CD4-positive, alpha-beta T cell treated with Interferon gamma for 1 hour (primary cell): ENCODE results near the gene ZNF8.
"Not testable (repeated sequence)": the region's sequence is repeated elsewhere in the genome, so short reads cannot be mapped to it uniquely, and the experiment has no call there.

Experiments
- DNase-seq: peaks from one replicate; pipeline ENCODE4 v3.0.0-alpha.2; 2020

Gene ZNF8

GRCh38 chr19:58300620-58301019 is 21.9 kb downstream of the ZNF8 start:
- DNase-seq = no peak

- no peak for DNase-seq
Observed at GRCh38 chr19:58304255-58304654, 25.5 kb downstream of the ZNF8 start.

DNA sequence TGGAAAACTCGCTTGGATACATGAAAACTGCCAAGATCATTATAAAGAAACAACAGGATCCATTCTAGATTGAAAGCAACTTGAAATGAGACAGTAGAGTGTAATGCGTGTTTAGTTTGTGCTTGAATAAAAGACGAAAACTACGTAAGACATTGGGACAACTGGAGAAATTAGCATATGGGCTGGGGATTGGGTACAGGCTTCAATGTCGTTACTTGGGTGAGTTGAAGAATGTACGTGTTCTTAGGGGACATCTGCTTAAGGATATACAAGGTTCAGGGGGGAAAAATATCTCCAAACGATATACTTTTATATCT is 26.0 kb downstream of the ZNF8 start:
- no peak for DNase-seq

- DNase-seq = peak; percentile 97
Observed at GRCh38 chr19:58305065-58305931, 26.5 kb downstream of the ZNF8 start, which contains the start of gene ERVK3-1. Gene ERVK3-1 (plus strand): TSS chr19:58305377. CDS start chr19:58312169, 6,792 bp downstream.

DNA sequence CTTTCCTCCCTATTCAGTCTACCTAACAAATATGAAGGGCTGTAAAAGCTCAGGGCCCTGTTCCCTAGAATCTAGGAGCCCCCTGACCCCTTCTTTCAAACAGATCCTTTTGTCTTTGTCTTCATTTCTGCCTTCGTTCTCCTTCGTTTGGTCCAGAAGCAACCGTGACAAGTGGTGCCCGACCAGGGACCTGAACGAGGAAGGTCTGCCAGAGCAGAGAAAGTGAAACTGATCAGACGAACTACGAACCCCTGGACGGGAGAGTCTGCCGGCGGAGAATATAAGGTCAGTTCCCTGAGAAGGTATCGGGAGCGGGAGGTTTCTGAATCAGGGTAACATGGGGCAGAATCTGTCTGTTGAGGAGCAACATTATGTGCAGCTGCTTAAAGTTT is 27.2 kb downstream of the ZNF8 start:
- no peak for DNase-seq

DNA sequence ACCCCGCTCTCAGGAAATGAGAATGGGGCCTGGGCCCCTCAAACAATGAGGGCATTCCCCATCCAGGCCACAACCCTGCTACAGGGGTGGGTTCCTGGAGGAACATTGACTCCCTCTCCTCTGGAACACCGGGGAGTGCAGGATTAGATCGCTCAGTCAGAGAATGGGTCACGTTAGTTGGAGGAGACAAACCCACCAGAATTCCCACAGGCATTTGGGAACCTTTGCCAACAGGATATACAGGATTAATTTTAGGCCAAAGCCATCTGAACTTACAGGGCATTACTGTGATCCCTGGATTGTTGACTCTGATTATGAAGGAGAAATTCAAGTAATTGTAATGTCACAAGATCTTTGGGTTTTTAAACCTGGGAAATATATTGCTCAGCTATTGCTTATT is 29.0 kb downstream of the ZNF8 start:
- no peak for DNase-seq

DNA sequence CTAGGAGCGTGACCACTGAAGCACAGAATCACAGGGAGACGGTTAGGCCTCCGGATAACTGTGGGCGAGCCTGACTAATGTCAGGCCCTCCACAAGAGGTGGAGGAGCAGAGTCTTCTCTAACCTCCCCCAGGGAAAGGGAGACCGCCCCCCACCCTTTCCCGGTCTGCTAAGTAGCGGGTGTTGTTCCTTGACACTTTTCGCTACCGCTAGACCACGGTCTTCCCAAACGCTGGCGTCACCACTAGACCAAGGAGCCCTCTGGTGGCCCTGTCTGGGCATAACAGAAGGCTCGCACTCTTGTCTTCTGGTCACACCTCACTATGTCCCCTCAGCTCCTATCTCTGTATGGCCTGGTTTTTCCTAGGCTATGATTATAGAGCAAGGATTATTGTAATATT is 31.9 kb downstream of the ZNF8 start:
- DNase-seq = not testable (repeated sequence)

DNA sequence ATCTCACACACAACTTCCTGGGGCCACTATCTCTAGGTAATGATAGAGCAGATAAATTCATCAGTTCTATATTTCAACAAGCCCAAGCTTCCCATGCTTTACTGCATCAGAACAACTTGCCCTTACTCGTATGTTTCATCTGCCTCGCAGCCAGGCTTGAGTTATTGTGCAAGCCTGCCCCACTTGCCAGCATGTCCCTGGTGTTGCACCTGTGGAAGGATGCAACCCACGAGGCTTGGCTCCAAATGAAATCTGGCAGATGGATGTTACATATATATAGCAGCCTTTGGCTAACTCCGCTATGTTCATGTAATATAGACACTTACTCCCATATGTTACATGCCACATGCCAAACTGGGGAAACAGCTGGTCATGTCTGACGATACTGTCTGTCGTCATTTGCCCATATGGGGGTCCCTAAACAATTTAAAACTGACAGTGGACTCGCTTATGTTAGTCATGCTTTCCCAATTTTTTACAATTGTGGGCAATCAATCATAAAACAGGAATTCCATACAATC is 32.6 kb downstream of the ZNF8 start:
- no peak for DNase-seq

GRCh38 chr19:58315580-58315979 is 36.8 kb downstream of the ZNF8 start:
- no peak for DNase-seq

- DNase-seq = no peak
Observed at GRCh38 chr19:58317476-58318072, 38.8 kb downstream of the ZNF8 start.

DNA sequence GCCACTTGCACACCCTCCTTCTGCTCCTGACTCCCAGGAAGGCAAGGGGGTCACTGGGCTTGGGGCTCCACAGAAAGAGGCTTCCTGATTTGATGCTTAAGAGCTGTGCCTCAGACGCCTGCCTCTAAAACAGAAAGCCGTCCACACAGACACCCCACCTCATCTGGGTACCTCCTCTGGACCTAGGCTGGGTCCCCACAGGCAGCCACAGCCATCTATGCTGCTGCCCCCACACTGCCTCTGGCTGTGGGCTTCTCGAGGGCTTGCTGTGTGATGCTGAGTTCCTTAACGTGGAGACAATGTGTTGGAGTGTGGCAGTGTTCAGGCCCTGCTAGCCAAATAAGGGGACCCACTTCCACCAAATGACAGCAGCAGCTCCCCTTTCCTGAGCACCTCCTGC is 39.5 kb downstream of the ZNF8 start:
- no peak for DNase-seq

DNA sequence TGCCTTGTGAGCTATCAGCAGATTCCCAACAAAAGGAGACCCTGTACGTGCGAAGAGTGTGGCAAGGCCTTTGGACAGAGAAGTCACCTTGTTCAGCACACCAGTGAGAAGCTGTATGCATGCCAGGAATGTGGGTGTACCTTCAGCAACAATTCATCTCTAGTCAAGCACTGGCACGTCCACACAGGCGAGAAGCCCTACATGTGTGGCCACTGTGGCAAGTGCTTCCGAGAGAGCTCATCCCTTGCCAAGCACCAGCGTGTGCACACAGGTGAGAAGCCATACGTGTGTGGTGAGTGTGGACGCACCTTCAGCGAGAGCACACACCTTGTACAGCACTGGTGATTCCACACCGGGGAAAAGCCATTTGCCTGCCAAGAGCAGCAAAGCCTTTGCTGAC is 40.5 kb downstream of the ZNF8 start:
- DNase-seq = no peak

DNA sequence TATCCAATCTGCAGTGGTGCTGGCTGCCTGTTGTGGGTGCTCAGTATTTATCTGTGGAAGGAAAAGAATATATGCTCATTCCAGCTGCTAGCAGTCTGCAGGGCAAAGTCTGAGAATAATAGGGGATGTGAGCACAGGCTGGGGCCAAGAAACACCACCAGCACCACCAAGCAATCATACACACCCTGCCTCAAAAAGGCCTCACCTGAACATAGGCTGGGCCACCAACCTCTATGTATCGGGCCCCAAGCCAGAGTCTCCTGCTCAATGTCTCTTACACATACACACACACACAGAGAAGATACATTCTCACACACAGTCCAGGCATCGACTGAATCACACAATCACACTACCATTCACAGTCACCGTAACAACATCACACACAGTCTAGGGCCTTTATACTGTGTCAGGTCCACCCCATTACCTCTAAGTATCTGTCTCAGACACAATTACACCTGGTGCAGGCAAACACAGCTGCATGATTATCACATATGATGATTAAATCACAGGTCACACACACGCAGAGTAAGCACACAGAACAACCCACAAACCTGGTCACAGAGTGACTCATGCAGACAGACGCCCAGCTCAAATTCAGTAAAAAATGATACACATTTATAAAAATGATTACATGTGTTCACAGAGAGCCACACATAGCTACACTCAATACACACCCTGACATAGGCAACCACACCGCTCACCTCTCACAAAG is 46.7 kb downstream of the ZNF8 start:
- no peak for DNase-seq

GRCh38 chr19:58326501-58326913 is 47.8 kb downstream of the ZNF8 start:
- no peak for DNase-seq

DNA sequence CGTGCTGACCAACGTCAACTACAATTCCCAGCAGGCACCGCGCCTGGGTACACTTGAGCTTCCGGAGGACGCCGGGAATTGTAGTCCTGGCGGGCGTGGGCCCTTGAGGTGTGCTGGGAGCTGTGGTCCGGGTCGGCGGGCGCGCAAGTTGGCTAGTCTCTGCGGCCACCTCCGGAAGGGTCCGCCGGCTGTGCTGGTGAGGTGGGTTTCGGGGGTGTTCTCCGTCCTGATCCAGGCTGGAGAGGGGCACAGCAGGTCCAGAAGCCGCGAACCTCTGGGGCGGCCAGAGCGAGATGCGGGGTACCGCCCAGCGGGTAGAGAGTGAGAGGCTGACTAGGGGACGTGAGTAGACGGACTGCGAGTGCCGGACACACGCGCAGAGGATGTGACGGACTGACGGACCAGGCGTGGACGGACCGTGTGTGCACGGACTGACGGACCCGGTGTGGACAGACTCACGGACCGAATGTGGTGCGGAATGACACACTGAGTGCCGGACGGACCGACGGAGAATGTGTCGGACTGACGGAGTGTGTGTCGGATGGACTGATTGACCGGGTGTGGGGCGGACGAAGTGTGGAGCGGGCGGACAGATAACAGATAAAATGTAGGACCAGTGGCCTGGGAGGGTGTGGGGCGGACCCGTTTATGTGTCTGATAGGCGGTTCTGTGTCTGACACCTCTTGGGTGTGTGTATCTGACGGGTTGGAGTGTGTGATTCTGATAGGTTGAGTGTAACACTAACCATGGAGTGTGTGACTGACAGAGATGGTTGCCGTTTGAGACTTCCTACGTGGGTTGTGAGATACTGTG is 48.4 kb downstream of the ZNF8 start, which contains the start of gene ZSCAN22:
Gene ZSCAN22, plus strand, starts transcription at position 81 of the 813 bp plus-strand sequence. CDS start 7,809 bp downstream, outside the sequence.
- peak; percentile 89 for DNase-seq

GRCh38 chr19:58328999-58329398 is 50.2 kb downstream of the ZNF8 start:
- DNase-seq = no peak

DNA sequence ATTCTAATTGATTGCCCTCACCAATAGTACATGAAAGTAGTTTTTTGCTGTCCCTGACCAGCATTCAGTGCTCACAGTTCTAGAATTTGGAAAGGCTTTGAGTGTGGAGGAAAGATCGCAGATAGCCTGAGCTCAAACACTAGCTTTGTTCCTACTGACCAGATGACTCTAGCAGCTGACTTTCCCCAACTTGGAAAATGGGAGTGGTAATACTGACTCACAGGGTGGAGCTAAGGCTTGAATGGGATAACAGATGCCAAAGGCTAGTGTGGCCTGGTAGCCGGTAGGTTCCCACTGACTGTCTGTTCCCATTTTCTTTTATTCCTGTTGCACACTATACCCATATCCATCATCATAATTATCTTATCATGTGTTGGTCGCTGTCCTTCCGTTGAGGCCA is 51.7 kb downstream of the ZNF8 start:
- DNase-seq = no peak

DNA sequence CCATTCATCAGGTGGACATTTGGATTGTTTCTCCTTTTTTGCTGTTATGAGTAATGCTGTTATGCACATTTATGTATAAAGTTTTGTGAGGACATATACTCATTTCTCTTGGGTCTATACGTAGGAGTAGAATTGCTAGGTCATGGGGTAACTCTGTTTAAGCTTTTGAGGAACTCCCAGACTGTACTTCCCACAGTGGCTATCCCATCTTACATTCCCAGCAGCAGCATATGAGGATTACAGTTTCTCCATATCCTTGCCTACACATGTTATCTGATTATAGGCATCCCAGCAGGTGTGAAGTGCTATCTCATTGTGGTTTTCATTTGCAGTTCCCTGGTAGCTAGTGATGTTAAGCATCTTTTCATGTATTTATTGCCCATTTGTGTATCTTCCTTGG is 53.9 kb downstream of the ZNF8 start:
- DNase-seq = no peak

- DNase-seq = no peak
Observed at GRCh38 chr19:58334691-58335249, 56.0 kb downstream of the ZNF8 start.

DNA sequence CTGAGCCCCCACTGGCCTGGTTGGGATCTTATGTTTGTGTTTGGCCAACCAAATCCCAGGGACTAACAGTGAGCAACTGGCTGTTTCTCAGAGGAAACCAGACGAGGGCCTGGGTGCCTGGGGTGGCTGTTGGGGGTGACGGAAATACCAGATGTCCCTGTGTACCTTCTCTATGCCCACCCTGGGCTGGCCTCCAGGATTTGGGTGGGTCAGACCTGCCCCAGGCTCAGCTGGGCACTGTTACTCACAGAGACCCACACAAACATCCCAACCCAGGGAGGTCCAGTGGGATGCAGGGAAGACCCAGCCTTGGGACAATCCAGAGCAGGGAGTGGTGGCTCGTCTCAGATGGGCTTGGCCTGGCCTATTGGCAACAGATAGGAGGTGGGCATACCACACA is 56.9 kb downstream of the ZNF8 start:
- DNase-seq = no peak

GRCh38 chr19:58336216-58336615 is 57.5 kb downstream of the ZNF8 start:
- no peak for DNase-seq

GRCh38 chr19:58336820-58337219 is 58.1 kb downstream of the ZNF8 start:
- DNase-seq = no peak
